GM12865 (cell line): ENCODE data around the gene C19orf85.

Source experiments
- DNase-seq: peaks from one replicate; pipeline ENCODE4 v3.0.0; 2010; ENCODE audit warnings: low read depth
- H3K4me3 ChIP-seq: 2 replicates; pipeline ENCODE4 v1.5.1; 2011; ENCODE audit warnings: mild to moderate bottlenecking, low read depth, low read length, control low read depth
- TF ChIP-seq, protein P1 (sequence below): IDR thresholded peaks from 2 replicates; pipeline ENCODE4 v1.5.1; 2011; ENCODE audit warnings: low read length, control low read depth, low read depth, inconsistent platforms; ENCODE audit not compliant: insufficient read depth; ENCODE audit errors: missing control alignments

The C19orf85 gene

DNA sequence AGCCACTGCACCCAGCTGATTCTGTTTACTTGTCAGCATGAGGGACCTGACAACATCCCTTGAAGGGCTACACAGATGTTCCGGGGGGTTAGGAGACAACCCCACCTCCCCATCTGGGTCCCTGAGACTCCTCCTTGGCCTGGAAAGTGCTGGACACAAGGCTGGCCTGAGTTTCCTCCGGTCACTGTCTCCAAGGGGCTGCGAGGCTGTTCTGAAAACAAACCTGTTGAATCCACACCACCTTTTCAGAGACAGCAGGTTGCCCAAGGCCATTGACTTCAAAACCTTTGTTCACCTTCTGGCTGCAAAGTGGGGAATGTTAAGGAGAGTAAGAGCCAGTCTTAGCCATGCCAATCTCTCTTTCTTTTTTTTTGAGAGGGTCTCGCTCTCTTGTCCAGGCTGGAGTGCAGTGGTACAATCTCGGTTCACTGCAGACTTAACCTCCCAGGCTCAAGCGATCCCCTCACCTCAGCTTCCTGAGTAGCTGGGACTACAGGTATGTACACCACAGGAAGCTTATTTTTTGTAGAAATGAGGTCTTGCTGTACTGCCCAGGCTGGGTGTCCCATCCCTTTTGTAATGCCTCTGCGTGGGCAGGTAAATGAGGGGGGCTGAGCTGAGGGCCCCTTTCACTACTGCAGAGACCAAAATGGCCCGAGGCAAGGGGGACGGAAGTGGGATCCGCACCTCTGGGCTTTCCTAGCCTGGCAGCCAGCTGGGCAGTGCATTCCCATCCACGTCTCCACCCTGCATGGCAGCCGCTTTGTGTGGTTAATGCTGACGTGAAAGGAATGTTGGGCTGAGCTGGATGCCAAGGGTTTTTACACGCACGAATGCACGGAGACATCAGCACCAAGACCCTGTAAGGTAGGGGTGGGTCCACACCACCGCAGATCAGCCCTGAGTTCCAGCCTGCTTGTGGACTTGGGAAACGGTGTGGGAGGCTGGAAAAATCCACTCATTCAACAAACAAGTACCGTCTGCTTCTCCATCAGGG lies 10.0 kb upstream of the C19orf85 start:
- DNase-seq, result no peak
- H3K4me3 ChIP-seq, result no peak overlapping the region
- TF ChIP-seq, protein P1, sequence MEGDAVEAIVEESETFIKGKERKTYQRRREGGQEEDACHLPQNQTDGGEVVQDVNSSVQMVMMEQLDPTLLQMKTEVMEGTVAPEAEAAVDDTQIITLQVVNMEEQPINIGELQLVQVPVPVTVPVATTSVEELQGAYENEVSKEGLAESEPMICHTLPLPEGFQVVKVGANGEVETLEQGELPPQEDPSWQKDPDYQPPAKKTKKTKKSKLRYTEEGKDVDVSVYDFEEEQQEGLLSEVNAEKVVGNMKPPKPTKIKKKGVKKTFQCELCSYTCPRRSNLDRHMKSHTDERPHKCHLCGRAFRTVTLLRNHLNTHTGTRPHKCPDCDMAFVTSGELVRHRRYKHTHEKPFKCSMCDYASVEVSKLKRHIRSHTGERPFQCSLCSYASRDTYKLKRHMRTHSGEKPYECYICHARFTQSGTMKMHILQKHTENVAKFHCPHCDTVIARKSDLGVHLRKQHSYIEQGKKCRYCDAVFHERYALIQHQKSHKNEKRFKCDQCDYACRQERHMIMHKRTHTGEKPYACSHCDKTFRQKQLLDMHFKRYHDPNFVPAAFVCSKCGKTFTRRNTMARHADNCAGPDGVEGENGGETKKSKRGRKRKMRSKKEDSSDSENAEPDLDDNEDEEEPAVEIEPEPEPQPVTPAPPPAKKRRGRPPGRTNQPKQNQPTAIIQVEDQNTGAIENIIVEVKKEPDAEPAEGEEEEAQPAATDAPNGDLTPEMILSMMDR, result no peak

GRCh38 chr19:55473225-55474012 lies 8.9 kb upstream of the C19orf85 start:
- H3K4me3 ChIP-seq, result no peak overlapping the region
- DNase-seq, result no peak
- TF ChIP-seq, protein P1, result no peak

DNA sequence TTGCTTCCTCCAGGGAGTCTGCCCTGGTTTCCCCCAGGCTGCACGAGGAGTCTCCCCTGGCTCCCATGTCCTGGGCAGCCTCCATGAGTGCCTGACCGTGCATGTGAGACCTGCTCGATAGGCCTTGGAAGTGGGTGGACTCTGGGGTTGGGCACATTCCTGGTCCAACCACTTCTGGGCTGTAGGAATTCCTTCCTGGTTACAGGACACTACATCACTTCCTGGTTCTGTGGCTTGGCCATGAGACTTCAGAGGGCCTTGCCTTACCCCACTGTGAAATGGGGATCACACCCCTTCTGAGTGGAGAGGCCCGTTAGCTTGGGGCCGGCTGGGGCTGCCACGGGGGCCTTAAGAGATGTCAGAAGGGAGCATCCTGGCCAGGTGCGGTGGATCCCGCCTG lies 7.9 kb upstream of the C19orf85 start:
- no peak overlapping the region for H3K4me3 ChIP-seq
- TF ChIP-seq, protein P1, result no peak
- no peak for DNase-seq

GRCh38 chr19:55471266-55471665 lies 6.7 kb upstream of the C19orf85 start:
- no peak overlapping the region for H3K4me3 ChIP-seq
- no peak for DNase-seq
- TF ChIP-seq, protein P1, result no peak

DNA sequence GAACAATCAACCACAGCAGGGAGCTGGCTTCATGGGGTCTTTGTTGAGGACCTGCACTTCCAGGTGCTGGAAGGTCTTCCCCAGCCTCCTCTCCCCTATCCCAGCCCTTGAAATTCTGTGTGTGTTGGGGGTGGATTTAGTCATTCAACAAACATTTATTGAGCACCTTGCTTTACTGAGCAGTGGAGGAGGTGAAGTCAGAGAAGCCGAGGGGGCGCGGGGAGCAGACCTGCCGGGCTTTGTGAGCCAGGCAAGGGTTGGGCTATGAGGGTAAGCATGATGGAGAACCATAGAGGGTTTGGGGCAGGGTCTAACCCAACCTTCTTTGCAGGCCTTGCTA lies 3.5 kb upstream of the C19orf85 start:
- no peak for DNase-seq
- TF ChIP-seq, protein P1, result no peak
- no peak overlapping the region for H3K4me3 ChIP-seq

DNA sequence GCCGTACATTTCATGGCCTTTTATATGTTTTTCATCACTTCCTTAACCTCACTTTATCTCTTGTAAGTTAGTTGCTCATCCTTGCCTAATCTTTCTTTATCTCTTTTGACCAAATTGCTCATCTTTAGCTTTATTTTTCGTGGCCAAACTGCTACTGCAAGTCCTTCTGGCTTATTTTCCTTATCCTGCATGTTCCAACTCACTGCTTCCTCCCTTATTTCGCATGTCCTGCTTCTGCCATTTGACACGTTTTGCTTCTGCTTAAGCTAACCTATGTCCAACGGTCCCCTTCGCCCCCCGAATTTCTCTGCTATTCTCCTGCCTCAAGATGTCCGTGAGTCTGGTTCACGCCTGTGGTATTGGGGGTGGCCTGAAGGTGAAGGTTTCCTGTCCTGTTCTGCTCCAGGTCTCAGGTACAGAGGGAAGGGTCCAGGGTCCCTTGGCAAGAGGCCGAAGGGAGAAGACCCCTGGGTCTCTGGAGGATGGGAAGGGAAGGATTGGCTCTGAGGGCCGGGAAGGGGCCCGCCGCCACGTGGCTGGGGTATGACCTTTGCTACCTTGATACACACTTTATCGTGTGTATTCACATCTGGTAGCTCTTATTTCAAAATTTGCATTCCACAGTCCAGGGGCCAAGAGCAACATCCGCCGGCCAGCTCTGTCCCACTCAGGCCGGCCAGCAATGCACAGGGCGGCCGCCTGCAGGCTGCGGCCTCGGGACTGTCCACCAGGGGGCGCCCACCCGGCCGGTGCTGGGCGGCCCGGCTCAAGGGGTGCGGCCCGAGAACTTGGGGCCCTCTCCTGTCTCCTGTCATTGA lies 2.9 kb upstream of the C19orf85 start:
- peak; percentile 70 for DNase-seq
- no peak overlapping the region for H3K4me3 ChIP-seq
- TF ChIP-seq, protein P1, result peak; percentile 92
